HL-60 (cell line): Measurements from ENCODE around the gene NR2C1.
"Not testable (repeated sequence)": the region's sequence is repeated elsewhere in the genome, so short reads cannot be mapped to it uniquely, and the experiment has no call there.

Experiments
- DNase-seq, 2 experiments: peaks; one replicate each; pipeline ENCODE4 v3.0.0-alpha.2; 2010 to 2020; ENCODE audit warnings: low read depth in 1 of 2, low spot score in 1 of 2
- H3K27ac ChIP-seq: fragments of 250-450 bp; sonication (Bioruptor Pico); replicated peaks from 2 replicates; pipeline ENCODE4 v1.5.1; 2020; ENCODE audit warnings: mild to moderate bottlenecking, moderate library complexity
- H3K27me3 ChIP-seq: fragments of 250-450 bp; sonication (Bioruptor Pico); 2 replicates; pipeline ENCODE4 v1.5.1; 2021; ENCODE audit warnings: mild to moderate bottlenecking, moderate library complexity; ENCODE audit not compliant: insufficient read depth, poor library complexity, severe bottlenecking
- H3K4me3 ChIP-seq: replicated peaks from 2 replicates; pipeline ENCODE4 v1.5.1; 2011; ENCODE audit warnings: mild to moderate bottlenecking, control low read depth, low read length; ENCODE audit not compliant: insufficient read depth
- CTCF ChIP-seq: IDR thresholded peaks from one replicate; pipeline ENCODE4 v1.5.1; 2011; ENCODE audit warnings: low read length, control low read depth, inconsistent platforms; ENCODE audit not compliant: insufficient read depth
- GABPA ChIP-seq: IDR thresholded peaks from 2 replicates; pipeline ENCODE4 v1.6.1; 2012; ENCODE audit warnings: low read depth
- POLR2AphosphoS5 ChIP-seq: IDR thresholded peaks from 2 replicates; pipeline ENCODE4 v1.6.1; 2012; ENCODE audit warnings: low read depth
- SPI1 ChIP-seq: IDR thresholded peaks from 2 replicates; pipeline ENCODE4 v1.6.1; 2012; ENCODE audit warnings: low read depth, mild to moderate bottlenecking, borderline replicate concordance
- TF ChIP-seq, protein P1 (sequence below): IDR thresholded peaks from 2 replicates; pipeline ENCODE4 v1.6.1; 2012; ENCODE audit warnings: low read depth; ENCODE audit not compliant: insufficient replicate concordance

NR2C1 gene

DNA sequence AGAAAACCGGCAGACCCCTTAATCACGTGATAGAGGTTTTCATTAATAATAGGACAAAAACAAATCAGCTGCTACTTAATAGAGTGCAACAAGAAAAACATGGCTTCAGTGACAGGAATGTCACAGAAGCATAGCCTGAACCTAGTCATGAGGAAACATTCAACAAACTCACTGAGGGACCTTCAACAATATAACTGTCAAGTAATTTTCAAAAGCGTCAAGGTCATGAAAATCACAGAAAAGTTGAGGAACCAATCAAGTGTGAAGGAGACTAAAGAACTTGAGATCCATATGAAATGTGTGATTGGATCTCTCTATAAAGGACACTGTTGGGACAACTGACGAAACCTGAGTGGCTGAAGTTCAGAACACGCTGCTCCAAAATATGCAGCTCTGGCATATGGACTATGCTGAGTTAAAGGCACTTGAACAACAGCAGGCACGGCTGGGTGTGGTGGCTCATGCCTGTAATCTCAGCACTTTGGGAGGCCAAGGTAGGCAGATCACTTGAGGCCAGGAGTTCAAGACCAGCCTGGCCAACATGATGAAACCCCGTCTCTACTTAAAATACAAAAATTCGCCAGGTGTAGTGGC lies 86.2 kb downstream of the NR2C1 start:
- Histone ChIP-seq H3K4me3 (no peak overlapping the region), H3K27ac (no peak overlapping the region), H3K27me3 (no peaks in the 10 kb centered on the region)
- no peak for DNase-seq
- TF ChIP-seq, protein P1, sequence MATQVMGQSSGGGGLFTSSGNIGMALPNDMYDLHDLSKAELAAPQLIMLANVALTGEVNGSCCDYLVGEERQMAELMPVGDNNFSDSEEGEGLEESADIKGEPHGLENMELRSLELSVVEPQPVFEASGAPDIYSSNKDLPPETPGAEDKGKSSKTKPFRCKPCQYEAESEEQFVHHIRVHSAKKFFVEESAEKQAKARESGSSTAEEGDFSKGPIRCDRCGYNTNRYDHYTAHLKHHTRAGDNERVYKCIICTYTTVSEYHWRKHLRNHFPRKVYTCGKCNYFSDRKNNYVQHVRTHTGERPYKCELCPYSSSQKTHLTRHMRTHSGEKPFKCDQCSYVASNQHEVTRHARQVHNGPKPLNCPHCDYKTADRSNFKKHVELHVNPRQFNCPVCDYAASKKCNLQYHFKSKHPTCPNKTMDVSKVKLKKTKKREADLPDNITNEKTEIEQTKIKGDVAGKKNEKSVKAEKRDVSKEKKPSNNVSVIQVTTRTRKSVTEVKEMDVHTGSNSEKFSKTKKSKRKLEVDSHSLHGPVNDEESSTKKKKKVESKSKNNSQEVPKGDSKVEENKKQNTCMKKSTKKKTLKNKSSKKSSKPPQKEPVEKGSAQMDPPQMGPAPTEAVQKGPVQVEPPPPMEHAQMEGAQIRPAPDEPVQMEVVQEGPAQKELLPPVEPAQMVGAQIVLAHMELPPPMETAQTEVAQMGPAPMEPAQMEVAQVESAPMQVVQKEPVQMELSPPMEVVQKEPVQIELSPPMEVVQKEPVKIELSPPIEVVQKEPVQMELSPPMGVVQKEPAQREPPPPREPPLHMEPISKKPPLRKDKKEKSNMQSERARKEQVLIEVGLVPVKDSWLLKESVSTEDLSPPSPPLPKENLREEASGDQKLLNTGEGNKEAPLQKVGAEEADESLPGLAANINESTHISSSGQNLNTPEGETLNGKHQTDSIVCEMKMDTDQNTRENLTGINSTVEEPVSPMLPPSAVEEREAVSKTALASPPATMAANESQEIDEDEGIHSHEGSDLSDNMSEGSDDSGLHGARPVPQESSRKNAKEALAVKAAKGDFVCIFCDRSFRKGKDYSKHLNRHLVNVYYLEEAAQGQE = no peak
- no peak for TF ChIP-seq CTCF
- no peak for TF ChIP-seq POLR2AphosphoS5
- no peak for TF ChIP-seq GABPA
- TF ChIP-seq SPI1 = no peak

DNA sequence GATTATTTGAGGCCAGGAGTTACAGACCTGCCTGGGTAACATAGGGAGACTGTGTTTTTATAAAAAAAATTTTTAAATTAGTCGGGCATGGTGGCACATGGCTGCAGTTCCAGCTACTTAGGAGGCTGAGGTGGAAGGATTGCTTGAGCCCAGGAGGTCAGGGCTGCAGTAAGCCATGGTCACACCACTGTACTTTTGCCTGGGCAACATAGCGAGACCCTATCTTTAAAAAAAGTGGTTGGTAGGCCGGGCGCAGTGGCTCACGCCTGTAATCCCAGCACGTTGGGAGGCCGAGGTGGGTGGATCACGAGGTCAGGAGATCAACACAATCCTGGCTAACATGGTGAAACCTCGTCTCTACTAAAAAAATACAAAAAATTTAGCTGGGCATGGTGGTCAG lies 88.3 kb downstream of the NR2C1 start:
- not testable (repeated sequence) for H3K4me3 ChIP-seq, H3K27me3 ChIP-seq, DNase-seq, H3K27ac ChIP-seq

GRCh38 chr12:94983321-94983720 lies 90.1 kb downstream of the NR2C1 start:
- H3K4me3 ChIP-seq = no peak overlapping the region
- no peak for DNase-seq
- TF ChIP-seq POLR2AphosphoS5 (no peak), GABPA (no peak), SPI1 (no peak), CTCF (no peak)
- TF ChIP-seq, protein P1 = no peak
- no peaks in the 10 kb centered on the region for H3K27me3 ChIP-seq
- no peak overlapping the region for H3K27ac ChIP-seq

GRCh38 chr12:94982456-94982855 lies 91.0 kb downstream of the NR2C1 start:
- no peak for DNase-seq
- H3K27me3 ChIP-seq = no peaks in the 10 kb centered on the region
- TF ChIP-seq GABPA (no peak), CTCF (no peak), SPI1 (no peak), POLR2AphosphoS5 (no peak)
- TF ChIP-seq, protein P1 = no peak
- no peak overlapping the region for H3K4me3 ChIP-seq
- no peak overlapping the region for H3K27ac ChIP-seq
